Activated B cell treated with CpG ODN at 0.5 μM for 24 hours (primary cell): ENCODE results near the gene EMC8. TPM values are rescaled to one million over a fixed set of nuclear protein-coding genes. Genes with fewer than 3 reads are reported as not detected.

Source experiments
- ATAC-seq: fragments of 200-7000 bp; cut with Tn5 transposase; one replicate; pipeline ENCODE4 v1.10.0; 2021; ENCODE audit warnings: low read depth, mild to moderate bottlenecking, moderate library complexity
- CTCF ChIA-PET: fragments of 350-600 bp; sonication (Branson Sonifier 250); formaldehyde crosslinking; loops from one replicate; lab custom pipeline; 2021; ENCODE audit warnings: antibody characterized with exemption; lab: Charles Lee
- POLR2A ChIA-PET: fragments of 350-600 bp; sonication (Branson Sonifier 250); formaldehyde crosslinking; loops from one replicate; lab custom pipeline; 2021; ENCODE audit warnings: antibody characterized with exemption; lab: Charles Lee
- DNase-seq: peaks from one replicate; pipeline ENCODE4 v3.0.0; 2022
- H3K27ac Mint-ChIP-seq: one replicate; pipeline ENCODE4 v1.8.0; 2020; ENCODE audit warnings: mixed read lengths
- H3K27me3 Mint-ChIP-seq: one replicate; pipeline ENCODE4 v1.8.0; 2021; ENCODE audit warnings: mixed read lengths
- H3K36me3 Mint-ChIP-seq: one replicate; pipeline ENCODE4 v1.8.0; 2021; ENCODE audit warnings: low read depth, mixed read lengths
- H3K4me1 Mint-ChIP-seq: one replicate; pipeline ENCODE4 v1.8.0; 2021; ENCODE audit warnings: mixed read lengths
- H3K4me3 Mint-ChIP-seq: one replicate; pipeline ENCODE4 v1.8.0; 2020; ENCODE audit warnings: mild to moderate bottlenecking, mixed read lengths
- H3K9me3 Mint-ChIP-seq: one replicate; pipeline ENCODE4 v1.8.0; 2020; ENCODE audit warnings: mixed read lengths
- CTCF ChIP-seq: fragments of 200-600 bp; IDR thresholded peaks from one replicate; pipeline ENCODE4 v1.8.0; 2022; ENCODE audit warnings: antibody characterized with exemption, mild to moderate bottlenecking
- intact Hi-C: fragments of 100-400 bp; cut with micrococcal nuclease; formaldehyde crosslinking; loops from one replicate; pipeline ENCODE4 v1.15.1; 2024
- total RNA-seq: library from RNA; stranded (reverse); gene quantifications from 2 replicates; pipeline ENCODE4 v1.2.3, GENCODE V29; 2022

EMC8 gene
- total RNA-seq, 1 donor from 2014 or later = 27.8 TPM

- TF ChIP-seq CTCF = no peak
- H3K36me3 Mint-ChIP-seq = peaks cover 37% of the 10 kb centered on the region
- no peaks in the 10 kb centered on the region for H3K27me3 Mint-ChIP-seq
- no peak overlapping the region for H3K27ac Mint-ChIP-seq
- no peaks in the 10 kb centered on the region for H3K9me3 Mint-ChIP-seq
- no peak overlapping the region for H3K4me3 Mint-ChIP-seq
- POLR2A ChIA-PET = no interaction called here
- CTCF ChIA-PET = no interaction called here
- DNase-seq (no peak), ATAC-seq (no peak)
- intact Hi-C loops = no loop called here
- no peaks in the 10 kb centered on the region for H3K4me1 Mint-ChIP-seq
These were observed 24.5 kb downstream of the EMC8 start for GRCh38 chr16:85774811-85775210.

GRCh38 chr16:85774136-85774535 is 25.2 kb downstream of the EMC8 start:
- no peaks in the 10 kb centered on the region for H3K4me1 Mint-ChIP-seq
- H3K36me3 Mint-ChIP-seq = peaks cover 30% of the 10 kb centered on the region
- CTCF ChIA-PET = interaction anchor here (0.6 kb wide), 1 partner anchor 394 kb away, joined by 3 read pairs; no protein-coding TSS in a partner anchor
- H3K27me3 Mint-ChIP-seq = no peaks in the 10 kb centered on the region
- intact Hi-C loops = no loop called here
- DNase-seq = no peak
- H3K4me3 Mint-ChIP-seq = no peak overlapping the region
- POLR2A ChIA-PET = interaction anchor here (0.7 kb wide), 1 partner anchor 146 kb away, joined by 5 read pairs; no protein-coding TSS in a partner anchor
- no peak overlapping the region for H3K27ac Mint-ChIP-seq
- no peaks in the 10 kb centered on the region for H3K9me3 Mint-ChIP-seq
- ATAC-seq = no peak
- no peak for TF ChIP-seq CTCF

GRCh38 chr16:85773044-85773443 is 26.3 kb downstream of the EMC8 start:
- ATAC-seq (no peak), DNase-seq (no peak)
- TF ChIP-seq CTCF = no peak
- Mint-ChIP-seq H3K27ac (no peak overlapping the region), H3K36me3 (peaks cover 19% of the 10 kb centered on the region), H3K9me3 (no peaks in the 10 kb centered on the region), H3K4me1 (no peaks in the 10 kb centered on the region), H3K27me3 (no peaks in the 10 kb centered on the region), H3K4me3 (no peak overlapping the region)
- POLR2A ChIA-PET = no interaction called here
- intact Hi-C loops = no loop called here
- CTCF ChIA-PET = no interaction called here

- POLR2A ChIA-PET = no interaction called here
These were observed 28.6 kb downstream of the EMC8 start for GRCh38 chr16:85770741-85771140.

GRCh38 chr16:85768199-85768598 is 31.1 kb downstream of the EMC8 start:
- H3K27me3 Mint-ChIP-seq = no peaks in the 10 kb centered on the region
- POLR2A ChIA-PET = interaction anchor here (0.6 kb wide), 1 partner anchor 13 kb away, joined by 3 read pairs; no protein-coding TSS in a partner anchor
- H3K36me3 Mint-ChIP-seq = peaks cover 7% of the 10 kb centered on the region
- TF ChIP-seq CTCF = no peak
- H3K27ac Mint-ChIP-seq = no peak overlapping the region
- intact Hi-C loops = no loop called here
- H3K4me3 Mint-ChIP-seq = no peak overlapping the region
- ATAC-seq (no peak), DNase-seq (no peak)
- CTCF ChIA-PET = no interaction called here
- H3K4me1 Mint-ChIP-seq = peaks cover 2% of the 10 kb centered on the region
- no peaks in the 10 kb centered on the region for H3K9me3 Mint-ChIP-seq

More at GRCh38 chr16:85770741-85771140, 28.6 kb downstream of the EMC8 start:
- ATAC-seq (no peak), DNase-seq (no peak)
- Mint-ChIP-seq H3K4me3 (no peak overlapping the region), H3K27ac (no peak overlapping the region), H3K36me3 (peaks cover 7% of the 10 kb centered on the region), H3K9me3 (no peaks in the 10 kb centered on the region), H3K27me3 (no peaks in the 10 kb centered on the region), H3K4me1 (no peaks in the 10 kb centered on the region)
- CTCF ChIA-PET = interaction anchor here (0.7 kb wide), 1 partner anchor 30 kb away, joined by 3 read pairs; no protein-coding TSS in a partner anchor
- no peak for TF ChIP-seq CTCF
- intact Hi-C loops = no loop called here
